HL-60 (cell line): Measurements from ENCODE around the gene DUSP1.

ENCODE experiments used
- DNase-seq, 2 experiments: peaks; one replicate each; pipeline ENCODE4 v3.0.0-alpha.2; 2010 to 2020; ENCODE audit warnings: low read depth in 1 of 2, low spot score in 1 of 2
- H3K27ac ChIP-seq: fragments of 250-450 bp; sonication (Bioruptor Pico); replicated peaks from 2 replicates; pipeline ENCODE4 v1.5.1; 2020; ENCODE audit warnings: mild to moderate bottlenecking, moderate library complexity
- H3K27me3 ChIP-seq: fragments of 250-450 bp; sonication (Bioruptor Pico); 2 replicates; pipeline ENCODE4 v1.5.1; 2021; ENCODE audit warnings: mild to moderate bottlenecking, moderate library complexity; ENCODE audit not compliant: insufficient read depth, poor library complexity, severe bottlenecking
- H3K4me3 ChIP-seq: replicated peaks from 2 replicates; pipeline ENCODE4 v1.5.1; 2011; ENCODE audit warnings: mild to moderate bottlenecking, control low read depth, low read length; ENCODE audit not compliant: insufficient read depth
- CTCF ChIP-seq: IDR thresholded peaks from one replicate; pipeline ENCODE4 v1.5.1; 2011; ENCODE audit warnings: low read length, control low read depth, inconsistent platforms; ENCODE audit not compliant: insufficient read depth
- GABPA ChIP-seq: IDR thresholded peaks from 2 replicates; pipeline ENCODE4 v1.6.1; 2012; ENCODE audit warnings: low read depth
- POLR2AphosphoS5 ChIP-seq: IDR thresholded peaks from 2 replicates; pipeline ENCODE4 v1.6.1; 2012; ENCODE audit warnings: low read depth
- REST ChIP-seq: IDR thresholded peaks from 2 replicates; pipeline ENCODE4 v1.6.1; 2012; ENCODE audit warnings: low read depth; ENCODE audit not compliant: insufficient replicate concordance
- SPI1 ChIP-seq: IDR thresholded peaks from 2 replicates; pipeline ENCODE4 v1.6.1; 2012; ENCODE audit warnings: low read depth, mild to moderate bottlenecking, borderline replicate concordance

DUSP1 gene

GRCh38 chr5:172756764-172757393 is 14.1 kb downstream of the DUSP1 start:
- DNase-seq: no peak
- TF ChIP-seq REST: no peak
- no peak for TF ChIP-seq POLR2AphosphoS5
- TF ChIP-seq GABPA: no peak
- TF ChIP-seq CTCF: no peak
- TF ChIP-seq SPI1: no peak
- Histone ChIP-seq H3K27ac (no peak overlapping the region), H3K27me3 (peaks cover 2% of the 10 kb centered on the region), H3K4me3 (no peak overlapping the region)

GRCh38 chr5:172754596-172755356 is 16.2 kb downstream of the DUSP1 start:
- Histone ChIP-seq H3K27me3 (peaks cover 2% of the 10 kb centered on the region), H3K27ac (no peak overlapping the region), H3K4me3 (no peak overlapping the region)
- no peak for DNase-seq
- TF ChIP-seq REST (no peak), CTCF (no peak), POLR2AphosphoS5 (no peak), GABPA (no peak), SPI1 (no peak)

GRCh38 chr5:172753101-172753500 is 17.9 kb downstream of the DUSP1 start:
- Histone ChIP-seq H3K4me3 (no peak overlapping the region), H3K27me3 (peaks cover 2% of the 10 kb centered on the region), H3K27ac (no peak overlapping the region)
- TF ChIP-seq POLR2AphosphoS5: no peak
- TF ChIP-seq REST: no peak
- TF ChIP-seq GABPA: no peak
- no peak for TF ChIP-seq SPI1
- TF ChIP-seq CTCF: no peak
- DNase-seq: no peak
